LHCN-M2 (cell line): ENCODE measurements around the gene GPR6. TPM values are rescaled to one million over a fixed set of nuclear protein-coding genes. Genes with fewer than 3 reads are reported as not detected.

Experiments
- DNase-seq: peaks from one replicate; pipeline ENCODE4 v3.0.0-alpha.2; 2012; ENCODE audit warnings: low read depth
- polyA plus RNA-seq: library from polyadenylated mRNA; unstranded; fragments of >200 nt; gene quantifications from one replicate; pipeline ENCODE4 v1.2.1, GENCODE V29; 2012; ENCODE audit warnings: missing spikeins
- total RNA-seq: library from RNA; depleted of rRNA; stranded (reverse); fragments of >200 nt; gene quantifications from 2 replicates; pipeline ENCODE4 v1.2.3, GENCODE V29; 2014; rRNA removed

Gene GPR6
- not detected in 2 replicates for total RNA-seq
- polyA plus RNA-seq: not detected

GRCh38 chr6:109978174-109979032 lies at the start of gene GPR6:
Gene GPR6 (plus strand): TSS chr6:109978311. CDS start chr6:109979113, 802 bp downstream.
- peak; percentile 32 for DNase-seq

GRCh38 chr6:109934293-109934692 lies 43.8 kb upstream of the GPR6 start:
- DNase-seq: no peak

GRCh38 chr6:109939654-109940053 lies 38.5 kb upstream of the GPR6 start:
- no peak for DNase-seq

- DNase-seq: no peak
Measured at GRCh38 chr6:109944448-109944847, 33.7 kb upstream of the GPR6 start.

GRCh38 chr6:109945091-109945490 lies 33.0 kb upstream of the GPR6 start:
- no peak for DNase-seq

- no peak for DNase-seq
Measured at GRCh38 chr6:109946979-109947378, 31.1 kb upstream of the GPR6 start.

- no peak for DNase-seq
Measured at GRCh38 chr6:109949281-109950065, 28.6 kb upstream of the GPR6 start.

- no peak for DNase-seq
Measured at GRCh38 chr6:109955491-109955890, 22.6 kb upstream of the GPR6 start.

GRCh38 chr6:109958626-109959025 lies 19.5 kb upstream of the GPR6 start:
- no peak for DNase-seq

- DNase-seq: peak; percentile 3
Measured at GRCh38 chr6:109961611-109962041, 16.5 kb upstream of the GPR6 start.

GRCh38 chr6:109962271-109962670 lies 15.8 kb upstream of the GPR6 start:
- no peak for DNase-seq

GRCh38 chr6:109963598-109964170 lies 14.4 kb upstream of the GPR6 start:
- DNase-seq: no peak

GRCh38 chr6:109964949-109965348 lies 13.2 kb upstream of the GPR6 start:
- DNase-seq: no peak

- no peak for DNase-seq
Measured at GRCh38 chr6:109966299-109966698, 11.8 kb upstream of the GPR6 start.

GRCh38 chr6:109977791-109978173 lies 329 bp upstream of the GPR6 start:
- no peak for DNase-seq

- DNase-seq: no peak
Measured at GRCh38 chr6:109979033-109979921, 1.2 kb downstream of the GPR6 start.

GRCh38 chr6:109984410-109984809 lies 6.3 kb downstream of the GPR6 start:
- DNase-seq: no peak

- DNase-seq: no peak
Measured at GRCh38 chr6:109987196-109987595, 9.1 kb downstream of the GPR6 start.

GRCh38 chr6:109991201-109992101 lies 13.3 kb downstream of the GPR6 start:
- no peak for DNase-seq

- peak; percentile 9 for DNase-seq
Measured at GRCh38 chr6:109998159-109998785, 20.2 kb downstream of the GPR6 start.
